Measurements from ENCODE around the gene C15orf61.

Gene C15orf61

DNA sequence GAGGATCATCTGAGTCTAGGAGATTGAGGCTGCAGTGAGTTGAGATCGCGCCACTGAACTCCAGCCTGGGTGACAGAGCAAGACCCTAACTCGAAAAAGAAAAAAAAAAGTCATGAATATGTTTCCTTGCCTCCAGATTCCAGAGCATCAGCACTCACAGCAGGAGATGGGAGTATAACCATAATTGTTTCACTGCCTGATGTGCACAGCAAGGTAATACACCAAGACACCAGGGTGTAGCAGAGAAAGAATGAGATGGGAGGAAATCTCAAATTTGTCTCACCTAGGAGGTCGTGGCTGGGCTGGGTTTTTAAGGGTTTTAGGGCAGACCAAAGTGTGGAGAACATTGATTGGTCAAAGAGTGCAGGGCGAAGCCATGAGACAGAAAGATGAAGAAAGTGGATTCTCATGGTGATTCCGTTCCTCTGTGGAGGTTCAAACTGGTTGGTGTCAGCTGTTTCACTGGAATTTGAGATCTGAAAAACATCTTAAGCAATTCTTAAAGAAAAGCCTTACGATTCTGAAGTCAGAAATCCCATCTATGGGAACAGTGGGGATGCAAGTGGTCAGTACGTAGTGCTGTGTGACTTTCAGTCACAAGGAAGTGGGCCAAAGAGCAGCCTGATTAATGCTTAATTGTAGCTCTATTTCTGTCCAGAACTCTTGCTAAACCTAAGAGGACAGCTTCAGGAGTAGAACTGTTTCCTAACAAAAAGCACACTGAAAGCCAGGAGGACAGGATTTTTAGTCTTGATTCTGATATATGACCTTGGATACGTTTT is 7.8 kb upstream of the C15orf61 start:
- no peak for DNase-seq (ENCODE audit: low spot score)

DNA sequence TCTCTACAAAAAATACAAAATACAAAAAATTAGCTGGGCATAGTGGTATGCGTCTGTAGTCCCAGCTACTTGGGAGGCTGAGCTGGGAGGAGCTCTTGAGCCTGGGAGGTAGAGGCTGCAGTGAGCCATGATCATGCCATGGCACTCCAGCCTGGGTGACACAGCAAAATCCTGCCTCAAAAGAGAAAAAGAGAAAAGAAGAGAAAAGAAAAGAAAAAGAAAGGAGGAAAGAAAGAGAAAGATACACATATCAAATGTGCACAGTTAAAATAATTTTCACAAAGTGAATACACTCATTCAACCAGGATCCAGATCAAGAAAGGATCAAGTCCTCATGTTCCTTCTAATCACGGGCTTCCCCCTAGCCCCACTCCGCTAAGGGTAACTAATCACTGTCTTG is 5.8 kb upstream of the C15orf61 start:
- DNase-seq (ENCODE audit: low spot score), result no peak

DNA sequence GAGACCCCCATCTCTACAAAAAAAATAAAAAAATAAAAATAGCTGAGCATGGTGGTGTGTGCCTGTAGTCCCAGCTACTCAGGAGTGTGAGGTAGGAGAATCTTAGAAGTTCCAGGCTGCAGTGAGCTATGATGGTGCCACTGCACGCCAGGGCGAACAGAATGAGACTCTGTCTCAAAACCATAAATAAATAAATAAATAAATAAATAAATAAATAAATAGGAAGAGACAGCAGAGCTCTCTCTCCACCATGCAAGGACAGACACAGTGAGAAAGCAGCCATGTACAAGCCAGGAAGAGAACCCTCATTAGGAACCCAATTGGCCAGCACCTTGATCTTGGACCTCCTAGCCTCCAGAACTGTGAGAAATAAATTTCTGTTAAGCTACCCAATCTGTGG is 5.4 kb upstream of the C15orf61 start:
- DNase-seq (ENCODE audit: low spot score), result no peak

DNA sequence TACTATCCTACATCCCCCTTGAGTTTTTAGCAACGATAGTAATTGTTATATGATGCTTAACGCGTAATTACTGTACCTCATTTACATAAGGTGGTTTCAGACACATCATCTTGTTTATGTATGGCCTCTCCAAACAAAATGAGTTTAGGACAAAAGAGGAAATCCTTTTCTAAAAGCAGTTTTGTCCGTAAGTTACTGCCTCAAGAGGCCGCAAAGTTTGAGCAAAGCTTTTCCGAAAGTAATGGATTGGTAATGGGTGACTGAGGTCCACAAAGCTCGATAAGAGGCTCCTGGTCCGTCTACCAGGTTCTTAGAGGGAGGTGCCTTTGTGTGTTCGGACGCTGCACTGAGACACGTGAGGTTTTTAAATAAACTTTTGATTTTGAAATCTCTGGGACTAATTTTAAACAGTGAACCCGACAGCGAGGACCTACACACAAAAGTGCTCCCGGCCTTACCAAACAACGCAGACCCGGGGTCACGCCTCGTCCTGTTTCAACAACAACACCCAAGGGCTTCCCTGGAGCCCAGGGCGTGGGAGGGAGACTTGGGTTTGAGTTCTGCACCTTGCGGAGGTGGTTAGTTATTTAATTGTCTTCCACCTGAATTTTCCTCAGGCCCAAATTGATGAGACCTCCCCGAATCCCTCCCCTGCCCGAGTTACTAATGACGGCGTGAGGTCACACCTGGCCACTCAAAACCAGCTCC is 456 bp upstream of the C15orf61 start:
- DNase-seq (ENCODE audit: low spot score), result no peak

DNA sequence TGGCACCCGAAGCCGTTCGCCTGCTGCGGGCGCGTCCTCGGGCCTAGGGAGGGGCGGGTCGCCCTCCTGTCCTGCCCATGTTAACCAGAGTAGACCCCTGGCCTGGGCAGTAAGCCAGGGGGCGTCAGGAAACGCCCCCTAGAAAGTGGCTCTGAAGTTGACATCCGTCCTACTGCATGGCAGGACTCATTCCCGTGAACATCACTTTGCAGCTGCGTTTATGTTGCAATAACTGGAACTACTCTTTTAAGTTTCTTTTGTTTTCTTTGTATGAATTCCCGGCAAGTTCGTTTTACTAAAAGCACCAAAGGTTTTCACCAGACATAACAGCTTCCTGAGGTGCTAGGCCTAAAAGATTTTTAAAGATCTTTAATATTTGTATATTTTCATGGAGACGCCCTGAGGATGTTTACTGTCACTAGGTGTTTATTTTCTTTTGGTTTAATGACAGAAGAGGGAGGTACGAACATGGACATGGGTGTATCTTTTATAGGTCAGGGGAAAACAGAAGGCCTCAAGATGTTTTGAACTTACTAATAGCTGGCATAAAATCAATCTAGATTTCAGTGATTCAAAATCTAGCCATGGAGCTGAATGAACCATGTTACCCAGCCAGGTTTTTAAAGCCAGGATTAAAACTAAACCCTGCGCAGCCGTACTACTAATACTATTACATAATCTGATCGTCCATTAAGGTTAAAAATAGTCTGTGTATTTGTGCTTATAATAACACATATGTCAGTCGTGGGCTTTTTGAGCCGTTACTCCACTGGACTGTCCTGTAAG is 1.0 kb downstream of the C15orf61 start:
- no peak for DNase-seq (ENCODE audit: low spot score)

DNA sequence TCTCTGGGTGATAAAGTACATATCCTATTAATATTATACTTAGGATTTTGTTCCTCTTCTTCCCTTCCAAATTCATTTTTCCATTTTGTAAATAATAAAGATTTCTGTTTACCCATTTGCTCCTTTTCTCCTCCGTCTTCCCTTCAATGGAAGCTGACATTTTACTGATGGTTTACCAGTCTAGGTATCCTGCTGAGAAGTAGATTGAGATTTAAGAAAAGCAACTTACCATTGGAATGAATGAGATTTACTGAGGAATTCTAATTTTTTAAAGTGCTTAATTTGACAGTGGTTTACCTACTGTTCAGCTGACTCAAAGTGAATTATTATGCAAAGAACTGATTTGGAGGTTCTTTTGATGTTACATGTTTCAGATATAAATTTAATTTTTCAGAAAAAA is 2.4 kb downstream of the C15orf61 start:
- DNase-seq (ENCODE audit: low spot score), result no peak

DNA sequence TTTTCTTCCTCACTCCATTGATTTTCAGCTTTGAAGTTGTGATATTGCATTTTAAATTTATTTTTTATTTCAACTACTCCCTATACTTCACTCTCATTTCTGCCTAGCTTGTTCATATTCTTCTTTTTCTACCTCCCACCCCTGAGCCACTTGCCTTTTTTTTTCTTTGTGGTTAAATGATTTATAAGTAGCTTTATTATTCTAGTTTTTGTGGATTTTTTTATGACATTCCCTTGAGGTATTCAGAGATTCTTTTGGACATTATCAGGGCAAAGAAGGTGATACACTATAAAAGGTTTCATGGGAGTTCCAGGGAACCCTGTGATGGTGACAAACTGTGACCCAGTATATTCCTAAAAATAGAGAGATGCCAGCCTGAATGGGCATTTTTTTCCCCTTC is 3.3 kb downstream of the C15orf61 start:
- no peak for DNase-seq (ENCODE audit: low spot score)

DNA sequence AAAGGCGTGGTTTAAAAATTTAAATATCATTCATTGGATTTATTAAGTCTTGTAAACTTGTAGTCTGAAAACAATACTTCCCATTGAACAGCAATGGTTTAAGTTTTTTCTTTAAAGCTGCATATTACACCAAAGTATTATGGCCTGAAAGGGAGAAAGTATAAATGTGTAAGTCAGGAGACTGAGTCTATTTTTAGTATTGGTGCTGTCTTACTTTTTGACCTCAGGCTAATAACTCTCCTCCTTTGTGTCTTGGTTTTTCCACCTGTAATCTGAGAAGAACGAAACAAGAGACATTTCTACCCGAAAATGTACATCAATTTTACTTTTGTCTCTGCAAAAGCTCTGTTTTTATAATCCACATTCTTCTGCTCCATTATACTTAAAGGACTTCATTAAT is 7.6 kb downstream of the C15orf61 start:
- DNase-seq (ENCODE audit: low spot score), result no peak

DNA sequence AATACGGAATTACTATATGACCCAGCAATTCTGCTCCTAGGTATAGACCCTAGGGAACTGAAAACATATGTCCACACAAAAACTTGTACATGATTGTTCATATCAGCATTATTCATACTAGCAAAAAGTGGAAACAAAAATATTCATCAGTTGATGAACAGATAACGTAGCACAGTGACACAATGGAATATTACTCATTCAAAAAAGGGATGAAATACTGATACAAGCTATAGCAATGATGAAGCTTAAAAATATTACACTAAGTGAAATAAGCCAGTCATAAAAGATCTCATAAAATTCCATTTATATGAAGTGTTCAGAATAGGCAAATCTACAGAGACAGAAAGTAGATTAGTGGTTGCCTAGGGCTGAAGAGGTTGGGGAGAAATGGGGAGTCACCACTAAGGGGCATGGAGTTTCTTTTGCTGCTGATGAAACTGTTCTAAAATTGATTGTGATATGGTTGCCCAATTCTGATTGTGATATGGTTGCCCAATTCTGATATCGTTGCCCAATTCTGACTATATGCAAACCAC is 10.5 kb downstream of the C15orf61 start:
- DNase-seq (ENCODE audit: low spot score), result no peak

DNA sequence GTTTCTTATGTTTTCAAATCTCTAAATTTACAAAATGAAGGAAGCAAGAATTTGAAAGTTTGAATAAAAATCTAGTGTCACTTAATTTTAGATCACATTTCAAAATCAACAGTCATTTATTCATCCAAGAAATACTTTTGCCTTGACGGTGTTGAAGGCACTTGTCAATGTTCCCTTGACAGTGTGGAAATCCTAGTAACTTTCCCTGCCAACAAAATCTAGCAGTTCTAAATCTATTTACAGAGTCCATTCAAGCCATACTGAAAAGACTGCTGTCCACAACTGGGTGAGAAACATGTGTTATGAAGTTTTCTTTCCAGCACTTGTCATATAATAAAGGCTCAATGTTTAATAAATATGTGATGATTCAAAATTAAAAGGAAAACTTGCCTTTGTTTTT is 12.9 kb downstream of the C15orf61 start:
- no peak for DNase-seq (ENCODE audit: low spot score)

DNA sequence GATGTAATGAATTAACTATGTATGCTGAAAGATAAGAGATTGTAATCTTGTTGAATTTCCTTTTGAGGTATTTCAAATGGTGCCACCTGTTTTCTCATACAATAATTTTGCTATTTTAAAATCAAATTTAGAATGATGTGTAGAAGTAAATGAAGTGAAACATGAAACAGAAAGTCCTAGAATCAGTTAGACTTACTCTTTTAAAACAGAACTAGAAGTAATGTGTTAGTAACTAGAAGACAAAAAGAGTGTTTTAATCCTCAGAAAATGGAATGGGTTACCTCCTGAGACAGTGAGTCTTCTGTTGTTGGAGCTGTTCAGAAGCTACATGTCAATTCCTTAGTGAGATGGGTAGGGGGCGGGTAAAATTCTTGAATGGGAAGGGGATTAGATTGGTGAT is 13.4 kb downstream of the C15orf61 start:
- DNase-seq (ENCODE audit: low spot score), result no peak

DNA sequence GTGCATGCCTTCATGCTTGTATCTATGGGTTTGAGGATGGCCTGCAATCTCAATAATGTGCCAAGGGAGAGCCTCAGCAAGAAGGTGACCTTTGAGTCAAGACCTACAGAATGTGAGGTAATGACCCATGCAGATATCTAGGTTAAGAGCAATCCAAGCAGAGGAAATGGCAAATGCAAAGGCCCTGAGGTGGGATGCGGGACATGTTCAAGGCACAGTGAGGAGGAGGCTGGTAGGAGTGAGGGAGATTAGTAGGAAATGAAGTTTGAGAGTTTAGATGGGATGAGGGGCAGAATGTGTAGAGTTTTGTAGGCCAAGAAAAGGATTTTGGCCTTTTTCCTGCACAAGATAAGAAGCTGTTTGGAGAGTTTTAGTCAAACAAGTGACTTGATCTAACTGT is 16.8 kb downstream of the C15orf61 start:
- no peak for DNase-seq (ENCODE audit: low spot score)

DNA sequence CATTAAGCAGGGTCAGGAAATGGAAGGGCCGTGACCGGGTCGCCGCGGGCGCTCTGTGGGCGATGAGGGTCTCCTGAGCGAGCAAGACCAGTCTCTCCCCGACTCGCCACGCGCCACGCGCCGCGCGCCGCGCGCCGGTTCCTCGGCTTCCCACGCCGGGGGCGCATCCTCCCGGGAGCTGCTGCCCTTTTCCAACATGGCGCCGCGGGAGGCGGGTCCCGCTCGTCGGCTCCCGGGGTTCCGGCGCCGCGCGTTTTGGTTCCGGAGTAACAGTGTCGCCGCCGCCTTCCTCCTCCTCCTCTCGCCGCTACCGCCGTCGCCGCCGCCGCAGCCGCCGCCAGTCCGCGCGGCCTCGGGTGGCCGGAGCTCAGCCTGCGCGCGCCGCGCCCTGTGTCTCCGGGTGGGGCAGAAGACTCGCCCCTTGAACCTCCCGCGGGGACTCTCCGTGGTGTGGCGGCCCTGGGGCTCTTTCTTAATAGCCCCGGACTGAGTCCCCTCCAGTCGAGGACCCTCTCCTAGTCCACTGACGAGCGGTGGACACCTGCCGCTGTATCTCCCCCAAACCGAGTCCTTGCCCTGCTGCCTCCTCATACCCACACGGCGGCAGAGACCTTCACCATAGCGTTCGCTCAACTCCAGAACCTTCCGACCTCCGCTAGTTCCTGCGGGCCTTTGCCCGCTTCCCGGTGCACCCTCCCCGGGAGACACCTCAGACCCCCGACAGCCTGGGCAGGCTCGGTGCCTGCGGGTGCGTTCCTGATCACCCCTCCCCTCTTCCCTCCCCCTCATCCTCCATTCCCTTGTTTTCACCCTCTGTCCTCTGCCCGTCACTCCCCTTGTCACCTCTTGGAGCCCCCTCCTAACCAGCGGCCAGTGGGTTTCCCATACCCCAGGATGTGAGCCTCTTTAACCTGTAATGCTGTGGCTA is 21.8 kb downstream of the C15orf61 start, which contains the start of gene MAP2K5:
Gene MAP2K5 (plus strand): TSS at position 284 of the 928 bp plus-strand sequence. CDS start 633 bp downstream, at position 917.
- DNase-seq (ENCODE audit: low spot score), result peak; percentile 79

DNA sequence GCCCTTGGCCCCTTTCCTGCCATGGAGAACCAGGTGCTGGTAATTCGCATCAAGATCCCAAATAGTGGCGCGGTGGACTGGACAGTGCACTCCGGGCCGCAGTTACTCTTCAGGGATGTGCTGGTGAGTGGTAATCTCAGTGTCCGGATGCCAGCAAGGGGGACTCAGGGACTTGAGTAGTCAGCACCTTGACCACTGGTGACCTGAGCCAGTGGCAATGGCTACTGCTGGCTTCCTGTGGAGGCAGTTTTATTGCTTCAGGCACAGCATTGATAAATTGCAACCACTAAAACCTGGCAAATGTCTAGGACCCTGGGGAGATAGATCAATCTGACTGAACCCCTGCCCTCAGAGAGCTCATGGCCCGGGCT is 22.4 kb downstream of the C15orf61 start:
- DNase-seq (ENCODE audit: low spot score), result no peak

DNA sequence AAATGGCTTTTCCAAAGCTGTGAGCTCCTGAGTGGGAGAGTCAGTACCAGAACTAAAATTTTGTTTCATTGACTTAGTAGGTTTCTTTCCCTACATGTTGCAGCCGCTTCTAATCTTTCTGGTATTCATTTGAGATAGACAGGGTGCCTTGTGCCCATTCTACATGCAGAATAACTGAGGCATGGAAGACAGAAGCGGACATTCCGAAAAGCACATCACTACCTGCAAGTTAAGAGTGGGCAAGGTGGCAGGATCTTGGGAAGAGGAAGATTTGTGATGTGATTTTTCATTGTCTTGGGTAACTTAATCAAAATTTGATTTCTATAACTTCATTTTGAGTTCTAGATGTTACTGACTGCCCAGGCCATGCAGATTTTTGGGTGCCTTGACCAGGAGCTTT is 23.5 kb downstream of the C15orf61 start:
- no peak for DNase-seq (ENCODE audit: low spot score)

DNA sequence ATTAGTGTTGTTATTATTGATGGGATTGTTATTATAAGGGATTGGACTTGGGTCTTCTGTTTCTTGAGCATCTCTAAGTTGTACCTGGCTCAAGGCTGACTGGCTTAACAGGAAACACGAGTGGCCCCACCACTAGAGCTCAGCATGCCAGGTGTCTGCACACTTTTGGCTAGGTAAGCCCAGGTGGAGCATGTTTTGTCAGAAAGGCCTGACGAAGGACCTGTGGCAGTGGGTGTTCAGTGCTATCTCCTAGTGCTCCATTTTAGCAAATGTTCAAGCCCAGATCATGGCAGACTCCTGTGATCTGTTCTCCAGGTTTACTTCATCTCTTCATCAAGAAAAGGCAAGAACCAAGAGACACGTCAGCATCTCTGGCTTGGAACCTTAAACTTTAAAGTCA is 24.9 kb downstream of the C15orf61 start:
- no peak for DNase-seq (ENCODE audit: low spot score)

DNA sequence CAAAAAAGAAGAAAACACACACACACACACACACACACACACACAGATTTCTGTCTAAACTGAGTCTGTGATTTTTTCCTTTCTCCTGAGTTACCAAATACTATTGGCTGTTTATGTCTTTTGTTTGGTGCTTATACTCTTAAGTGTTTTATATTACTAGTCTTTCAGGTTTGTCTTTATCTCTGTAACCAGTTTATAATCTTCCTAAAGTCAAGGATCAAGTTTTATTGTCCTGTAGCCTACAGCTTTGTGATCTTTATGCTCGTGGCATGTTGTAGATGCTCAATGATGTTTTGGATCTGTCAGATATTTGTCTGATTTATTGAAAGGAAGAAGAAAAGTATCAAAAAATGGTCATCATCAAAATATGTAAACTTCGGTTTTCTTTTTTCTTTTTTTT is 26.1 kb downstream of the C15orf61 start:
- no peak for DNase-seq (ENCODE audit: low spot score)

DNA sequence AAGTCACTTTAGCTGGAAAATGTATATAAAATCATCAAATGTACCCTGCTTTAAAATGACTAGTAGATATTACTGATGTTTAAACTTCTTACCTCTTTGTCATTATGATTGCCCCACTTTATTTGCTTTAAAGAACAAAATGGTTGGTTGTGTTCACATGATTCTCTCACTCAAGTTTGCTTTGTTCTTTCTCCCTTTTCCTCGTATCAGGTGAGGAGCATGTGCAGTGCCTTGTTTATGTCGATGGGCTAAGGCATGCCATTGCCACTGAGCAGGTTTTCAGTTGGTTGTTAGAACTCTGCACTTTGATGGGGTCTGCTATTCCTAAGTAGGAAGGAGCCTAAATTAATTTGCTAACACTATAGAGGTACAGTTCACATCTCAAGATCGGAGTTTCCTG is 26.9 kb downstream of the C15orf61 start:
- no peak for DNase-seq (ENCODE audit: low spot score)

DNA sequence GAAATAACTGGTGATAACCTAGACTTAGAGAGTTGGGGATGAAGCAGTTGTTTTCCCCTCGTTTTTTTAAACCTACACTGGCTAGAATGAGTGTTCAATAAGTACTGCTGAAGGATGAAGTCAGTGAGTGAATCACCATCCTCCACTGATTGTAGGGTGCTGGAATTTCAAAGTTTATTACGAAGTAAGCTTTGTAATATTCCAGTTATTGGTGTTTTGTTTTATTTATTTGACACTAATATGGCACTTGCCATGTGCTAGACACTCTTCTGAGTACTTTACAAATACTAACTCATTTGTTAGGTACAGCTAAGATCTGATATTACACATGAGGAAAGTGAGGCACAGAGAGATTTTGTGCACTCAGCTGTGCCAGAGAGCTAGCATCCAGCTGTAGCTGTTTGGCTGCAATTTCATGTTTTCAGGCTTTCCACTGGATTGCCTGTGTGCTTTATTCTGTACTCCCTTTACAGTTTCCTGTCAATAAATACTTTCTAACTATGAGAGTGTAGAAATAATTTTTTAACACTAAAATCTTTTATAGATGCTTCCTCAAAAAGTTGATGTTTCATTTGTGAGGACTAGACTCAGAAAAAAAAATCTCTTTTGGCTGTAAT is 27.4 kb downstream of the C15orf61 start:
- DNase-seq (ENCODE audit: low spot score), result no peak

DNA sequence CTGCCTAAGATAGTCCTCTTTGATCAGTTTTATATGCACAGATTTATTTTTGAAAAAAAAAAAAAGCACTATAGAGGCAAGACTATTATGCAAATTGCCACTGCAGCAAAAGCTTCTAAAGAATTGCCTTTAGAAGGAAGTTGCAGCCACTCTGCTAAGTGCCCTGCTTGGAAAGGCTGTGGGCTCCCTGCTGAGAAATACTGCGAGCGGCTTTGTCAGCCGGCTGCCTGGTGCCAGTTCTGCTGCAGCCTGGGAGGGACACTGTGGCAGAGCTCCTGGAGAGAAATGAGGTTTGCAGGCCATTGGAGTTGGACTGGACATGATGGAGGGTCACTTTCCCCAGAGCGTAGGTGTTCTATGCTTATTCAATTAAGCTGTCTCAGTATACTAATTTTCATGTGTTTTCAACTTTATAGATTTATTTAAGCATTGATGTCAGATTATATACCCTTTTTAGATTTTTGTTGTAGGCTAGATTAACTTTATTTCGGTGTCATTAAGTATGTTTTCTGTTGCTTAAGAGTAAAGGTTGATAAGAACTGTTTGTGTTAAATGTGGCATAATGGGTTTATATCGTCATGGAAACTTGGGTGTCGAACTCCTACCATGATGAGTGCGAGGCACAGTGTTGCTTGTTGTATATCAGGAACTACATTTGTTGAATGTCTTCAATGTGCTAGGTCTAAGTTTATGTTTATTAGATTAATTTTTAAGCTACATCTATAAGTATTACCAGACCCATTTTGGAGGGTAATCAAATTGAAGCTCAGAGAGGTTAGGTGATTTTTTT is 28.1 kb downstream of the C15orf61 start:
- no peak for DNase-seq (ENCODE audit: low spot score)
